ENCODE results near the gene GTF2A1L. TPM values are rescaled to one million over a fixed set of nuclear protein-coding genes. Genes with fewer than 3 reads are reported as not detected.

Gene GTF2A1L
- total RNA-seq, 1 donor from 2014 or later = not detected

- H3K4me1 Mint-ChIP-seq (ENCODE audit: unreplicated experiment) = no peaks in the 10 kb centered on the region
- TF ChIP-seq CTCF (IDR thresholded peaks at IDR 0.05; ENCODE audit: unreplicated experiment) = no peak
- no peak overlapping the region for H3K4me3 Mint-ChIP-seq (ENCODE audit: unreplicated experiment)
- H3K36me3 Mint-ChIP-seq (ENCODE audit: low read depth, unreplicated experiment) = no peaks in the 10 kb centered on the region
- no peaks in the 10 kb centered on the region for H3K27me3 Mint-ChIP-seq (ENCODE audit: unreplicated experiment)
- no peaks in the 10 kb centered on the region for H3K9me3 Mint-ChIP-seq (ENCODE audit: unreplicated experiment)
- H3K27ac Mint-ChIP-seq (ENCODE audit: unreplicated experiment) = no peak overlapping the region
- no peak for DNase-seq (ENCODE audit: low spot score)
Observed at GRCh38 chr2:48721158-48721557, 103.5 kb downstream of the GTF2A1L start.

- no peaks in the 10 kb centered on the region for H3K36me3 Mint-ChIP-seq (ENCODE audit: low read depth, unreplicated experiment)
- no peak for TF ChIP-seq CTCF (IDR thresholded peaks at IDR 0.05; ENCODE audit: unreplicated experiment)
- no peak overlapping the region for H3K27ac Mint-ChIP-seq (ENCODE audit: unreplicated experiment)
- no peaks in the 10 kb centered on the region for H3K9me3 Mint-ChIP-seq (ENCODE audit: unreplicated experiment)
- DNase-seq (ENCODE audit: low spot score) = no peak
- no peaks in the 10 kb centered on the region for H3K4me1 Mint-ChIP-seq (ENCODE audit: unreplicated experiment)
- no peaks in the 10 kb centered on the region for H3K27me3 Mint-ChIP-seq (ENCODE audit: unreplicated experiment)
- H3K4me3 Mint-ChIP-seq (ENCODE audit: unreplicated experiment) = no peak overlapping the region
Observed at GRCh38 chr2:48722391-48722790, 104.7 kb downstream of the GTF2A1L start.

- no peaks in the 10 kb centered on the region for H3K36me3 Mint-ChIP-seq (ENCODE audit: low read depth, unreplicated experiment)
- TF ChIP-seq CTCF (IDR thresholded peaks at IDR 0.05; ENCODE audit: unreplicated experiment) = no peak
- no peaks in the 10 kb centered on the region for H3K4me1 Mint-ChIP-seq (ENCODE audit: unreplicated experiment)
- DNase-seq (ENCODE audit: low spot score) = no peak
- no peak overlapping the region for H3K4me3 Mint-ChIP-seq (ENCODE audit: unreplicated experiment)
- no peaks in the 10 kb centered on the region for H3K9me3 Mint-ChIP-seq (ENCODE audit: unreplicated experiment)
- no peak overlapping the region for H3K27ac Mint-ChIP-seq (ENCODE audit: unreplicated experiment)
- no peaks in the 10 kb centered on the region for H3K27me3 Mint-ChIP-seq (ENCODE audit: unreplicated experiment)
Observed at GRCh38 chr2:48723129-48723528, 105.5 kb downstream of the GTF2A1L start.

GRCh38 chr2:48724278-48724677, 106.6 kb downstream of the GTF2A1L start:
- no peaks in the 10 kb centered on the region for H3K36me3 Mint-ChIP-seq (ENCODE audit: low read depth, unreplicated experiment)
- no peak for TF ChIP-seq CTCF (IDR thresholded peaks at IDR 0.05; ENCODE audit: unreplicated experiment)
- H3K4me1 Mint-ChIP-seq (ENCODE audit: unreplicated experiment) = no peaks in the 10 kb centered on the region
- H3K9me3 Mint-ChIP-seq (ENCODE audit: unreplicated experiment) = no peaks in the 10 kb centered on the region
- no peak overlapping the region for H3K4me3 Mint-ChIP-seq (ENCODE audit: unreplicated experiment)
- no peak overlapping the region for H3K27ac Mint-ChIP-seq (ENCODE audit: unreplicated experiment)
- DNase-seq (ENCODE audit: low spot score) = no peak
- H3K27me3 Mint-ChIP-seq (ENCODE audit: unreplicated experiment) = no peaks in the 10 kb centered on the region

GRCh38 chr2:48725696-48726494, 108.2 kb downstream of the GTF2A1L start:
- no peak overlapping the region for H3K27ac Mint-ChIP-seq (ENCODE audit: unreplicated experiment)
- no peaks in the 10 kb centered on the region for H3K4me1 Mint-ChIP-seq (ENCODE audit: unreplicated experiment)
- no peaks in the 10 kb centered on the region for H3K36me3 Mint-ChIP-seq (ENCODE audit: low read depth, unreplicated experiment)
- no peaks in the 10 kb centered on the region for H3K9me3 Mint-ChIP-seq (ENCODE audit: unreplicated experiment)
- no peak for TF ChIP-seq CTCF (IDR thresholded peaks at IDR 0.05; ENCODE audit: unreplicated experiment)
- H3K4me3 Mint-ChIP-seq (ENCODE audit: unreplicated experiment) = no peak overlapping the region
- DNase-seq (ENCODE audit: low spot score) = no peak
- H3K27me3 Mint-ChIP-seq (ENCODE audit: unreplicated experiment) = no peaks in the 10 kb centered on the region
